Measurements from ENCODE around the gene TNKS1BP1. TPM values are rescaled to one million over a fixed set of nuclear protein-coding genes. Genes with fewer than 3 reads are reported as not detected.

The TNKS1BP1 gene
- total RNA-seq, 1 donor = 4.2 TPM

GRCh38 chr11:57279116-57279515 is 45.6 kb downstream of the TNKS1BP1 start:
- Histone ChIP-seq H3K4me3 (ENCODE audit: low read length) (no peak overlapping the region), H3K27me3 (ENCODE audit: insufficient read depth, low read length) (peaks cover 7% of the 10 kb centered on the region), H3K4me1 (ENCODE audit: insufficient read depth, low read length) (peaks cover 10% of the 10 kb centered on the region), H3K9me3 (ENCODE audit: low read depth, low read length) (no peaks in the 10 kb centered on the region)

- Histone ChIP-seq H3K27me3 (ENCODE audit: insufficient read depth, low read length) (peaks cover 7% of the 10 kb centered on the region), H3K4me3 (ENCODE audit: low read length) (no peak overlapping the region), H3K4me1 (ENCODE audit: insufficient read depth, low read length) (peaks cover 10% of the 10 kb centered on the region), H3K9me3 (ENCODE audit: low read depth, low read length) (no peaks in the 10 kb centered on the region)
Measured at GRCh38 chr11:57278721-57279095, 46.0 kb downstream of the TNKS1BP1 start.

GRCh38 chr11:57277845-57278720 is 46.7 kb downstream of the TNKS1BP1 start:
- Histone ChIP-seq H3K4me3 (ENCODE audit: low read length) (no peak overlapping the region), H3K4me1 (ENCODE audit: insufficient read depth, low read length) (peaks cover 10% of the 10 kb centered on the region), H3K9me3 (ENCODE audit: low read depth, low read length) (no peaks in the 10 kb centered on the region), H3K27me3 (ENCODE audit: insufficient read depth, low read length) (peaks cover 7% of the 10 kb centered on the region)

GRCh38 chr11:57276971-57277675 is 47.6 kb downstream of the TNKS1BP1 start:
- Histone ChIP-seq H3K9me3 (ENCODE audit: low read depth, low read length) (no peaks in the 10 kb centered on the region), H3K27me3 (ENCODE audit: insufficient read depth, low read length) (peaks cover 7% of the 10 kb centered on the region), H3K4me1 (ENCODE audit: insufficient read depth, low read length) (peaks cover 10% of the 10 kb centered on the region), H3K4me3 (ENCODE audit: low read length) (no peak overlapping the region)

GRCh38 chr11:57276169-57276970 is 48.4 kb downstream of the TNKS1BP1 start:
- peaks cover 7% of the 10 kb centered on the region for H3K27me3 ChIP-seq (ENCODE audit: insufficient read depth, low read length)
- H3K9me3 ChIP-seq (ENCODE audit: low read depth, low read length) = no peaks in the 10 kb centered on the region
- H3K4me1 ChIP-seq (ENCODE audit: insufficient read depth, low read length) = peaks cover 10% of the 10 kb centered on the region
- no peak overlapping the region for H3K4me3 ChIP-seq (ENCODE audit: low read length)

GRCh38 chr11:57275582-57275981 is 49.2 kb downstream of the TNKS1BP1 start:
- H3K9me3 ChIP-seq (ENCODE audit: low read depth, low read length) = no peaks in the 10 kb centered on the region
- H3K27me3 ChIP-seq (ENCODE audit: insufficient read depth, low read length) = peaks cover 7% of the 10 kb centered on the region
- no peak overlapping the region for H3K4me3 ChIP-seq (ENCODE audit: low read length)
- peaks cover 10% of the 10 kb centered on the region for H3K4me1 ChIP-seq (ENCODE audit: insufficient read depth, low read length)

- Histone ChIP-seq H3K9me3 (ENCODE audit: low read depth, low read length) (no peaks in the 10 kb centered on the region), H3K4me1 (ENCODE audit: insufficient read depth, low read length) (peaks cover 10% of the 10 kb centered on the region), H3K27me3 (ENCODE audit: insufficient read depth, low read length) (peaks cover 7% of the 10 kb centered on the region), H3K4me3 (ENCODE audit: low read length) (no peak overlapping the region)
Measured at GRCh38 chr11:57274904-57275498, 49.8 kb downstream of the TNKS1BP1 start.

- H3K4me1 ChIP-seq (ENCODE audit: insufficient read depth, low read length) = peaks cover 10% of the 10 kb centered on the region
- no peaks in the 10 kb centered on the region for H3K9me3 ChIP-seq (ENCODE audit: low read depth, low read length)
- H3K4me3 ChIP-seq (ENCODE audit: low read length) = no peak overlapping the region
- peaks cover 7% of the 10 kb centered on the region for H3K27me3 ChIP-seq (ENCODE audit: insufficient read depth, low read length)
Measured at GRCh38 chr11:57273448-57274058, 51.2 kb downstream of the TNKS1BP1 start.

GRCh38 chr11:57269571-57270021 is 55.2 kb downstream of the TNKS1BP1 start:
- Histone ChIP-seq H3K27me3 (ENCODE audit: insufficient read depth, low read length) (no peaks in the 10 kb centered on the region), H3K4me3 (ENCODE audit: low read length) (no peak overlapping the region), H3K4me1 (ENCODE audit: insufficient read depth, low read length) (no peaks in the 10 kb centered on the region), H3K9me3 (ENCODE audit: low read depth, low read length) (peaks cover 8% of the 10 kb centered on the region)

GRCh38 chr11:57266157-57266556 is 58.6 kb downstream of the TNKS1BP1 start:
- H3K9me3 ChIP-seq (ENCODE audit: low read depth, low read length) = peaks cover 8% of the 10 kb centered on the region
- H3K27me3 ChIP-seq (ENCODE audit: insufficient read depth, low read length) = no peaks in the 10 kb centered on the region
- H3K4me1 ChIP-seq (ENCODE audit: insufficient read depth, low read length) = no peaks in the 10 kb centered on the region
- no peak overlapping the region for H3K4me3 ChIP-seq (ENCODE audit: low read length)

GRCh38 chr11:57263351-57263750 is 61.4 kb downstream of the TNKS1BP1 start:
- Histone ChIP-seq H3K4me1 (ENCODE audit: insufficient read depth, low read length) (no peaks in the 10 kb centered on the region), H3K4me3 (ENCODE audit: low read length) (no peak overlapping the region), H3K9me3 (ENCODE audit: low read depth, low read length) (peaks cover 8% of the 10 kb centered on the region), H3K27me3 (ENCODE audit: insufficient read depth, low read length) (no peaks in the 10 kb centered on the region)

- H3K4me3 ChIP-seq (ENCODE audit: low read length) = no peak overlapping the region
- H3K4me1 ChIP-seq (ENCODE audit: insufficient read depth, low read length) = no peaks in the 10 kb centered on the region
- H3K9me3 ChIP-seq (ENCODE audit: low read depth, low read length) = peaks cover 8% of the 10 kb centered on the region
- no peaks in the 10 kb centered on the region for H3K27me3 ChIP-seq (ENCODE audit: insufficient read depth, low read length)
Measured at GRCh38 chr11:57262157-57262556, 62.6 kb downstream of the TNKS1BP1 start.

GRCh38 chr11:57260937-57261783 is 63.6 kb downstream of the TNKS1BP1 start:
- Histone ChIP-seq H3K4me1 (ENCODE audit: insufficient read depth, low read length) (no peaks in the 10 kb centered on the region), H3K9me3 (ENCODE audit: low read depth, low read length) (peaks cover 4% of the 10 kb centered on the region), H3K27me3 (ENCODE audit: insufficient read depth, low read length) (no peaks in the 10 kb centered on the region), H3K4me3 (ENCODE audit: low read length) (no peak overlapping the region)

Measured in mononuclear cell (primary cell).